GM13977 (cell line): ENCODE measurements around the gene TEPSIN.

Experiments used
- DNase-seq: peaks from one replicate; pipeline ENCODE4 v3.0.0; 2012; ENCODE audit warnings: low spot score
- CTCF ChIP-seq: IDR thresholded peaks from 2 replicates; pipeline ENCODE4 v1.5.1; 2012; ENCODE audit warnings: mild to moderate bottlenecking, control low read depth; ENCODE audit not compliant: insufficient read depth; ENCODE audit errors: extremely low read depth, missing control alignments
- in situ Hi-C: fragments of 300-500 bp; cut with MboI; formaldehyde crosslinking; loops from one replicate; pipeline ENCODE4 v1.12.0; 2022; ENCODE audit warnings: low sequenced_read_pairs, low pct_unique_long_range_greater_than_20kb, mixed read lengths, inconsistent platforms; ENCODE audit not compliant: unreplicated experiment

TEPSIN gene

GRCh38 chr17:81203136-81203535 is 35.7 kb downstream of the TEPSIN start:
- in situ Hi-C loops: no loop called here
- TF ChIP-seq CTCF: no peak
- DNase-seq: no peak

DNA sequence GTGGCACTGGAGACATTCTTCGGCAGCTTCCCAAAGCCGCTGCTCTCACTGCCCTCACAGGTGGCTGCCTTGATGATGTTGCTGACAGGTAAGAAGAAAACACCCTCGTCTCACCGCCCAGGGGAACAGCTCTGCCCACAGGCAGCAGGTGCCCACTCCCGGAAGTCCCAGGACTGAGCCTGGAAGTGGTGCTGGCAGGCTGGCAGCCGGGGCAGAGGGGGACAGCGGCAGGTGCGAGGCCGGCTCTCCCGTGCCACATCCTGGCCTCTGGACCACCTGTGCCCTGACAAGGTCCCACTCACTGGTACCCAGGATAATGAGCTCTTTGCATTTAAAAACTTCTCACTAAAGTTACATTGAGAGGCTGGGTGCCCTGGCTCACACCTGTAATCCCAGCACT is 36.5 kb downstream of the TEPSIN start:
- TF ChIP-seq CTCF: no peak
- no peak for DNase-seq

DNA sequence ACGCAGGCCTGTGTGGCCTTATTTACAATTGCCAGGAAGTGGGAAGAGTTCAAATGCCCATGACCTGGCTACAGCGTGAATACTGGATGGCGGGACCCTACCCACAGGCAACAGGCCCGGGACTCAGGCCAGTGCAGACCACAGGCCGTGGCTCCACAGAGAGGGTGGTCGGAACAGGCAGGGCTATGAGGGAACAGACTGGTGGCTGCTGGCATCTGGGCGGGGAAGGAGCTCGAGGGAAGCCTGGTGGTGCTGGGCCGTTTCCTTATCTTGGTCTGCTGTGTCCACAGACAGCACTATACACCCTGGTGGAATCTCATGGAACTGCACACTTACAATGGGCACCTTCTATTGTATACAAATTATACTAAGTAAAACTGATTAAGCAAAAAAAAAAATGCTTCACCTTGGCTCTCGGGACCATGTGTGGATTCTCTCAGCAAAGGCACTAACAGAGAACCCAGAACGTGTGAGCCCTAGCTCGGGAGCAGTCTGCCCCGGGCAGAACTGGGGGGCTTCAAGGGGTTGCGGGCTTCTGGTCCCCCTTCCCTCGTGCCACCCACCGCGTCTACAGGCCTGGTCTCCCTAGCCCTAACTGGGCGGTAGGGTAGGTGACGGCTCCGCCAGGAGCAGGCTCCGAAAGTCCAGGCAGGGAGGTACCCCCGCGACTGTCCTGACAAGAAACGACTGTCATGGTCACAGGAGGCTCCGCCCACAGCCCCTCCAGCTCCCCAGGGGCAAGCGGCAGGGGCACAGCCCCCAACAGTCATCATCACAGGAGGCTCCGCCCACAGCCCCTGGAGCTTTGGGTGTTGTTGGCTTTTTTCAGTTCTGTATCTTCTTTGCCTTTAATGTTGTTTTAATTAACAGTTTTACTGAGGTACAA is 37.9 kb downstream of the TEPSIN start:
- peak; percentile 37 for TF ChIP-seq CTCF
- peak; percentile 77 for DNase-seq
- in situ Hi-C loops: no loop called here

More for the DNA sequence above, 36.5 kb downstream of the TEPSIN start:
- in situ Hi-C loops: no loop called here

- DNase-seq: no peak
- TF ChIP-seq CTCF: no peak
- in situ Hi-C loops: no loop called here
Measured at GRCh38 chr17:81200201-81200600, 38.7 kb downstream of the TEPSIN start.

DNA sequence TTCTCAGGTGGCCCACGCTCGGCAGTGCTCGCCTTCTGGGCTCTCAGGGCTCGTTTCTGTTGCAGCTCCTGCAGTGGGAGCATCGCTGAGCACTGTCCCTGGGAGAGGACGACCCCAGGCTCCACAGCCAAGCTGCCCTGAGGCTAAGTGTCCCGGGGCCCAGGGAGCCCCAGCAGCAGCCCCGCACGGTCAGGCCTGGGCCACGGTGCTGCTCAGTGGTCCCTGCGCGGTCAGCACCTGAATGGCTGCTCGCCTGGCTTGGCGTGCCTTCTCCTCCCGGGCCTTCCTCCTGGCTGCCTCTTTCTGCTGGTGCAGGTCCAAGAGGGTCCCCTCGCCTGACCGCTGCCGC is 39.4 kb downstream of the TEPSIN start:
- TF ChIP-seq CTCF: no peak
- in situ Hi-C loops: no loop called here
- no peak for DNase-seq

GRCh38 chr17:81198826-81199481 is 39.9 kb downstream of the TEPSIN start:
- in situ Hi-C loops: no loop called here
- TF ChIP-seq CTCF: no peak
- DNase-seq: no peak
